Ishikawa (cell line): ENCODE results near the gene HSPBAP1.

Source experiments
- CEBPB ChIP-seq: IDR thresholded peaks from 2 replicates; pipeline ENCODE4 v1.6.1; 2012
- CREB1 ChIP-seq: IDR thresholded peaks from 2 replicates; pipeline ENCODE4 v1.6.1; 2012; ENCODE audit warnings: low read depth
- EGR1 ChIP-seq: IDR thresholded peaks from 2 replicates; pipeline ENCODE4 v1.6.1; 2012
- EP300 ChIP-seq: IDR thresholded peaks from 2 replicates; pipeline ENCODE4 v1.6.1; 2012; ENCODE audit warnings: borderline replicate concordance
- FOXM1 ChIP-seq: IDR thresholded peaks from 2 replicates; pipeline ENCODE4 v1.6.1; 2012; ENCODE audit warnings: low read depth, borderline replicate concordance
- MAX ChIP-seq: IDR thresholded peaks from 2 replicates; pipeline ENCODE4 v1.6.1; 2012
- NFIC ChIP-seq: IDR thresholded peaks from 2 replicates; pipeline ENCODE4 v1.6.1; 2012
- RAD21 ChIP-seq: IDR thresholded peaks from 2 replicates; pipeline ENCODE4 v1.6.1; 2012; ENCODE audit warnings: low read depth
- REST ChIP-seq: IDR thresholded peaks from 2 replicates; pipeline ENCODE4 v1.6.1; 2012; ENCODE audit warnings: low read depth, mild to moderate bottlenecking
- TAF1 ChIP-seq: IDR thresholded peaks from 2 replicates; pipeline ENCODE4 v1.6.1; 2012; ENCODE audit warnings: low read depth, mild to moderate bottlenecking
- TCF12 ChIP-seq: IDR thresholded peaks from 2 replicates; pipeline ENCODE4 v1.6.1; 2012; ENCODE audit warnings: low read depth
- TEAD4 ChIP-seq: IDR thresholded peaks from 2 replicates; pipeline ENCODE4 v1.6.1; 2012
- USF1 ChIP-seq: IDR thresholded peaks from 2 replicates; pipeline ENCODE4 v1.6.1; 2012
- YY1 ChIP-seq: IDR thresholded peaks from 2 replicates; pipeline ENCODE4 v1.6.1; 2012; ENCODE audit warnings: low read depth
- ZBTB7A ChIP-seq: IDR thresholded peaks from 2 replicates; pipeline ENCODE4 v1.6.1; 2012; ENCODE audit warnings: low read depth

The HSPBAP1 gene

GRCh38 chr3:122767540-122768372, 25.9 kb downstream of the HSPBAP1 start:
- TF ChIP-seq TEAD4 (no peak), MAX (no peak), EGR1 (no peak), CREB1 (no peak), REST (no peak), CEBPB (no peak), NFIC (no peak), TAF1 (no peak), FOXM1 (no peak)

GRCh38 chr3:122766430-122766829, 27.2 kb downstream of the HSPBAP1 start:
- TF ChIP-seq EP300 (no peak), NFIC (no peak), USF1 (no peak)

GRCh38 chr3:122760453-122761271, 33.0 kb downstream of the HSPBAP1 start:
- TF ChIP-seq EP300 (peak; percentile 84), RAD21 (no peak), TCF12 (peak; percentile 86), CREB1 (no peak), EGR1 (no peak), USF1 (no peak), REST (no peak), TEAD4 (peak; percentile 98), ZBTB7A (no peak), FOXM1 (peak; percentile 53; the same call in 1 of the 2 replicates), TAF1 (no peak), NFIC (peak; percentile 75), CEBPB (peak; percentile 89), YY1 (0 out of 2 replicates have a peak, but pooled peaks have one; percentile 12), MAX (peak; percentile 81)

- TF ChIP-seq NFIC, result no peak
- TF ChIP-seq YY1, result no peak
- TF ChIP-seq USF1, result no peak
- TF ChIP-seq EP300, result no peak
- no peak for TF ChIP-seq TAF1
- TF ChIP-seq RAD21, result no peak
- TF ChIP-seq CEBPB, result no peak
- no peak for TF ChIP-seq MAX
- no peak for TF ChIP-seq ZBTB7A
- TF ChIP-seq REST, result no peak
- no peak for TF ChIP-seq FOXM1
- no peak for TF ChIP-seq TEAD4
- TF ChIP-seq TCF12, result no peak
- no peak for TF ChIP-seq EGR1
- no peak for TF ChIP-seq CREB1
Measured at GRCh38 chr3:122758877-122759560, 34.6 kb downstream of the HSPBAP1 start.
